IMR-90 (cell line): Measurements from ENCODE around the gene TAT. TPM values are rescaled to one million over a fixed set of nuclear protein-coding genes. Genes with fewer than 3 reads are reported as not detected.

Experiments
- ATAC-seq: fragments of 200-7000 bp; cut with Tn5 transposase; 2 replicates; pipeline ENCODE4 v1.9.1; 2020; ENCODE audit warnings: low read depth, mild to moderate bottlenecking, moderate library complexity
- BruUV-seq: library from RNA; stranded (reverse); fragments of 400-500 nt; replicated peaks from 2 replicates; lab custom pipeline; 2021; lab: Mats Ljungman, UMichigan
- CTCF ChIA-PET: fragments of 300-600 bp; formaldehyde crosslinking; extraction: SDS; loops from one replicate; lab custom pipeline; 2021; ENCODE audit warnings: antibody characterized with exemption; lab: Yijun Ruan, JAX
- POLR2A ChIA-PET: fragments of 300-600 bp; sonication (Branson Sonifier 250); formaldehyde crosslinking; loops from one replicate; lab custom pipeline; 2022; ENCODE audit warnings: antibody characterized with exemption; ENCODE audit not compliant: unreplicated experiment; lab: Charles Lee
- DNase-seq: peaks from one replicate; pipeline ENCODE4 v3.0.0; 2013
- H2AFZ ChIP-seq: replicated peaks from 2 replicates; pipeline ENCODE3; 2013; ENCODE audit warnings: low read length, mild to moderate bottlenecking; ENCODE audit not compliant: poor library complexity
- H2AK5ac ChIP-seq: 2 replicates; pipeline ENCODE4 v1.6.1; 2013; ENCODE audit warnings: low read depth, low read length, inconsistent platforms
- H2AK9ac ChIP-seq: replicated peaks from 2 replicates; pipeline ENCODE3; 2013; ENCODE audit warnings: mild to moderate bottlenecking, low read depth, low read length, moderate library complexity; ENCODE audit not compliant: poor library complexity
- H2BK120ac ChIP-seq: 2 replicates; pipeline ENCODE4 v1.6.1; 2013; ENCODE audit warnings: low read depth, low read length, inconsistent platforms
- H2BK15ac ChIP-seq: 3 replicates; pipeline ENCODE4 v1.6.1; 2013; ENCODE audit warnings: low read depth, low read length, inconsistent platforms
- H2BK20ac ChIP-seq: 2 replicates; pipeline ENCODE4 v1.6.1; 2013; ENCODE audit warnings: low read depth, mild to moderate bottlenecking, inconsistent platforms, low read length, moderate library complexity
- H2BK5ac ChIP-seq: 2 replicates; pipeline ENCODE4 v1.6.1; 2013; ENCODE audit warnings: mild to moderate bottlenecking, low read depth, low read length, inconsistent platforms; ENCODE audit not compliant: poor library complexity, severe bottlenecking
- H3K14ac ChIP-seq: replicated peaks from 2 replicates; pipeline ENCODE4 v1.6.1; 2013; ENCODE audit warnings: low read depth, low read length, inconsistent platforms
- H3K18ac ChIP-seq: 2 replicates; pipeline ENCODE4 v1.6.1; 2013; ENCODE audit warnings: low read depth, low read length, control low read depth
- H3K23ac ChIP-seq: 2 replicates; pipeline ENCODE4 v1.6.1; 2013; ENCODE audit warnings: low read depth, low read length, inconsistent platforms
- H3K27ac ChIP-seq: 2 replicates; pipeline ENCODE4 v1.5.1; 2013; ENCODE audit warnings: mild to moderate bottlenecking, control low read depth, low read length; ENCODE audit not compliant: insufficient read depth
- H3K27me3 ChIP-seq: 2 replicates; pipeline ENCODE4 v1.6.1; 2013; ENCODE audit warnings: low read length; ENCODE audit not compliant: control insufficient read depth, insufficient read depth
- H3K36me3 ChIP-seq: 2 replicates; pipeline ENCODE4 v1.6.1; 2013; ENCODE audit warnings: low read length, mixed read lengths; ENCODE audit not compliant: control insufficient read depth, insufficient read depth
- H3K4ac ChIP-seq: 2 replicates; pipeline ENCODE4 v1.6.1; 2013; ENCODE audit warnings: low read depth, low read length, inconsistent platforms
- H3K4me1 ChIP-seq: 2 replicates; pipeline ENCODE4 v1.6.1; 2013; ENCODE audit warnings: low read length, mixed read lengths; ENCODE audit not compliant: control insufficient read depth, insufficient read depth
- H3K4me2 ChIP-seq: 2 replicates; pipeline ENCODE4 v1.6.1; 2013; ENCODE audit warnings: low read depth, mild to moderate bottlenecking, control low read depth, low read length, moderate library complexity
- H3K4me3 ChIP-seq: 2 replicates; pipeline ENCODE4 v1.5.1; 2013; ENCODE audit warnings: low read depth, mild to moderate bottlenecking, control low read depth, low read length, moderate library complexity; ENCODE audit not compliant: insufficient read depth
- H3K56ac ChIP-seq: 2 replicates; pipeline ENCODE4 v1.6.1; 2013; ENCODE audit warnings: low read length, inconsistent platforms; ENCODE audit not compliant: insufficient read depth; ENCODE audit errors: extremely low read depth
- H3K79me1 ChIP-seq, 2 experiments: 2 replicates each; pipeline ENCODE4 v1.6.1; 2013; ENCODE audit warnings: low read length in 2 of 2, inconsistent platforms in 1 of 2, low read depth in 1 of 2
- H3K9ac ChIP-seq: 2 replicates; pipeline ENCODE4 v1.6.1; 2013; ENCODE audit warnings: low read depth, low read length, control low read depth
- H3K9me1 ChIP-seq: 2 replicates; pipeline ENCODE4 v1.6.1; 2013; ENCODE audit warnings: low read length, inconsistent platforms; ENCODE audit not compliant: insufficient read depth
- H3K9me3 ChIP-seq: 2 replicates; pipeline ENCODE4 v1.6.1; 2013; ENCODE audit warnings: low read length; ENCODE audit not compliant: control insufficient read depth, insufficient read depth
- H4K20me1 ChIP-seq: 2 replicates; pipeline ENCODE4 v1.6.1; 2013; ENCODE audit warnings: low read length, inconsistent platforms; ENCODE audit not compliant: insufficient read depth
- H4K5ac ChIP-seq: 2 replicates; pipeline ENCODE4 v1.6.1; 2013; ENCODE audit warnings: mild to moderate bottlenecking, low read depth, low read length, control low read depth
- H4K8ac ChIP-seq, 2 experiments: 2 replicates each; pipeline ENCODE4 v1.6.1; 2013; ENCODE audit warnings: low read depth in 2 of 2, low read length in 2 of 2, control low read depth in 1 of 2, inconsistent platforms in 1 of 2
- H4K91ac ChIP-seq: 2 replicates; pipeline ENCODE4 v1.6.1; 2013; ENCODE audit warnings: low read depth, low read length, inconsistent platforms; ENCODE audit not compliant: insufficient read depth
- ELK1 ChIP-seq: fragments of 150-350 bp; IDR thresholded peaks from 2 replicates; pipeline ENCODE4 v1.6.1; 2016; ENCODE audit warnings: low read depth, mild to moderate bottlenecking, low read length, moderate library complexity, borderline replicate concordance
- FOS ChIP-seq: fragments of 150-350 bp; IDR thresholded peaks from 2 replicates; pipeline ENCODE4 v1.6.1; 2016; ENCODE audit warnings: low read depth, low read length
- RCOR1 ChIP-seq: IDR thresholded peaks from 2 replicates; pipeline ENCODE4 v1.6.1; 2012; ENCODE audit warnings: mild to moderate bottlenecking, low read length, improper control_type of control experiment; ENCODE audit not compliant: insufficient replicate concordance
- WGBS, 2 experiments: methylation state at CpG; one replicate each; pipeline versions ENCODE4 v1.1.5 to v1.1.7; 2013; ENCODE audit warnings: missing lambda C conversion rate in 2 of 2; ENCODE audit not compliant: insufficient read length in 1 of 2; ENCODE audit errors: extremely low coverage in 2 of 2; 5-methylcytosine and 5-hydroxymethylcytosine counted together
- dilution Hi-C: fragments of 300-500 bp; cut with HindIII; formaldehyde crosslinking; loops from one replicate; pipeline ENCODE4 v1.14.3; 2018; ENCODE audit warnings: low sequenced_read_pairs; ENCODE audit not compliant: unreplicated experiment
- in situ Hi-C: fragments of 300-500 bp; cut with MboI; formaldehyde crosslinking; loops from 3 replicates; pipeline ENCODE4 v1.14.3; 2019; ENCODE audit warnings: low sequenced_read_pairs, inconsistent platforms, mixed read lengths
- intact Hi-C: fragments of 100-400 bp; cut with micrococcal nuclease; formaldehyde crosslinking; loops from 2 replicates; pipeline ENCODE4 v1.10.0; 2022
- polyA plus RNA-seq, 3 experiments: library from polyadenylated mRNA; depleted of rRNA; stranded (reverse); fragments of >200 nt; gene quantifications; 2 replicates each; pipeline ENCODE4 v1.2.3, GENCODE V29; 2012; ENCODE audit warnings: low replicate concordance in 1 of 3
- total RNA-seq: library from RNA; depleted of rRNA; stranded (reverse); fragments of >200 nt; gene quantifications from 2 replicates; pipeline ENCODE4 v1.2.3, GENCODE V29; 2012
- TF ChIP-seq, protein P1 (sequence below): fragments of 150-350 bp; IDR thresholded peaks from 2 replicates; pipeline ENCODE4 v1.6.1; 2017; ENCODE audit warnings: mild to moderate bottlenecking, antibody characterized with exemption, low read length, low read depth

The TAT gene
- total and polyA plus RNA-seq, 2 of the 4 experiments (the other 2 are of a cell fraction): not detected

DNA sequence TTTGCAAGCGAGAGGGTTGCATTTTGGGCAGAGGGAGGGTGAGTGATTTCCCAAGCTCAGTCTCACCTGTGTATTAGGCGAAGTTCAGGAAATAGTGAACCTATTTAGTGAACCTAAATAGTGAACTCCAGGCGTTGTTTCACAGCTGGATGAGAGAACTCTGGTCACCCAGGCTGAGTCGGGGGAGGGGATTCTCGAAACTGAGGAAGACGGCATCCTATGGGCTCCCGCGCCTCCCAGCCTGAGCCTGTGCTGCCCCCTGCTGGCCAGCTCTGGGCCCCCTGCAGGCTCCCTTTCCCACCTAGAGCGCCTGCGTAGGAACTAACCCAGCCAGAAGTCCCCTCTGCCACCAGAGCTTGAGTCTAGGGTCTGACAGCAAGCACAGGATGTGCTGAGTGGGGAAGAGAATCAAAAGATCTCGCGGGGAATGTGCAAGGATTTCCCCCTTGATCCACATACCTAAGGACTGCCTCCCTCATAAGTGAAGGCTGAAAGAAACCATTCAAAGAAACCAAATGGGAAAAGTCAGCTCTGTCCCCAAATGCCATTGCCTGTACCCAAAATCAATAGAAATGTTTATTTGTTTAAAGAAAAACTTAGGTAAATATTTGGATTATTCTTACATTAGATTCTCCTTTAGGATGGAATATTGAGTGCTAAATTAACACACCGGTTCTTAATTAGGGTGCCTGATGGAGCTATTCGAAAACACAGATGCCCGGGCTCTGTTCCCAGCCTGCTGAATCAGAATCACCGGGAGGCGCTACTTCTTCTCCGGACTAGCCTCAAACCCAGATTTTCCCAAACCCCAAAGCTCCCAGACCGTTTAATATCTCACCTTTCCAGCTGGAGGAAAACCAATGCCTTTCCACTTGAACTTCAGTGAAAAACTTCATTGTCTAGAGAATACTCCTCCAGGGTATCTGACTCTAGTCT lies 34.3 kb upstream of the TAT start (continued):
- TF ChIP-seq ELK1: no peak

GRCh38 chr16:71610447-71610846 lies 33.6 kb upstream of the TAT start:
- TF ChIP-seq RCOR1: no peak
- no peak for TF ChIP-seq FOS
- TF ChIP-seq, protein P1, sequence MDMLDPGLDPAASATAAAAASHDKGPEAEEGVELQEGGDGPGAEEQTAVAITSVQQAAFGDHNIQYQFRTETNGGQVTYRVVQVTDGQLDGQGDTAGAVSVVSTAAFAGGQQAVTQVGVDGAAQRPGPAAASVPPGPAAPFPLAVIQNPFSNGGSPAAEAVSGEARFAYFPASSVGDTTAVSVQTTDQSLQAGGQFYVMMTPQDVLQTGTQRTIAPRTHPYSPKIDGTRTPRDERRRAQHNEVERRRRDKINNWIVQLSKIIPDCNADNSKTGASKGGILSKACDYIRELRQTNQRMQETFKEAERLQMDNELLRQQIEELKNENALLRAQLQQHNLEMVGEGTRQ: no peak
- no peak overlapping the region for H3K18ac ChIP-seq
- H3K4me2 ChIP-seq: no peak overlapping the region
- ATAC-seq (no peak), DNase-seq (no peak)
- no peak overlapping the region for H4K91ac ChIP-seq
- H2BK5ac ChIP-seq: no peak overlapping the region
- no peak overlapping the region for H3K27ac ChIP-seq
- no peak overlapping the region for H4K5ac ChIP-seq
- no peak overlapping the region for H3K4me3 ChIP-seq
- no peak overlapping the region for H2BK120ac ChIP-seq
- H3K23ac ChIP-seq: no peak overlapping the region
- H2AK5ac ChIP-seq: no peak overlapping the region
- H3K79me1 ChIP-seq: no peaks in the 10 kb centered on the region
- H3K27me3 ChIP-seq: peaks cover 8% of the 10 kb centered on the region
- no peaks in the 10 kb centered on the region for H3K4me1 ChIP-seq
- CTCF ChIA-PET: interaction anchor here (0.6 to 1.9 kb wide), 14 partner anchors 9 to 199 kb away, joined by 3 to 8 read pairs (median 4); partner anchors contain the start of gene ZNF23
- no peaks in the 10 kb centered on the region for H4K20me1 ChIP-seq
- no peaks in the 10 kb centered on the region for H3K9me3 ChIP-seq
- dilution Hi-C loops: no loop called here
- intact Hi-C loops: loop anchor here (2.0 to 10.0 kb wide), 2 partner anchors 46 to 116 kb away; no protein-coding TSS in a partner anchor
- H4K8ac ChIP-seq: no peak overlapping the region
- H3K14ac ChIP-seq: no peak overlapping the region
- no peak overlapping the region for H2BK20ac ChIP-seq
- no peak overlapping the region for H3K9ac ChIP-seq
- in situ Hi-C loops: no loop called here
- no peak overlapping the region for H2AK9ac ChIP-seq
- H2BK15ac ChIP-seq: no peak overlapping the region
- H2AFZ ChIP-seq: no peak overlapping the region
- no peak overlapping the region for H3K56ac ChIP-seq
- no peak overlapping the region for H3K4ac ChIP-seq
- BruUV-seq: no TSS peak
- no peaks in the 10 kb centered on the region for H3K36me3 ChIP-seq
- WGBS, 2 experiments: no CpG with 5 or more reads among the region's 4 CpGs
- POLR2A ChIA-PET: no interaction called here
- H3K9me1 ChIP-seq: no peaks in the 10 kb centered on the region
